IMR-90 (cell line): ENCODE measurements around the gene LIN37. TPM values are rescaled to one million over a fixed set of nuclear protein-coding genes. Genes with fewer than 3 reads are reported as not detected.

Source experiments
- ATAC-seq: fragments of 200-7000 bp; cut with Tn5 transposase; 2 replicates; pipeline ENCODE4 v1.9.1; 2020; ENCODE audit warnings: low read depth, mild to moderate bottlenecking, moderate library complexity
- BruUV-seq: library from RNA; stranded (reverse); fragments of 400-500 nt; replicated peaks from 2 replicates; lab custom pipeline; 2021; lab: Mats Ljungman, UMichigan
- CTCF ChIA-PET: fragments of 300-600 bp; formaldehyde crosslinking; extraction: SDS; loops from one replicate; lab custom pipeline; 2021; ENCODE audit warnings: antibody characterized with exemption; lab: Yijun Ruan, JAX
- POLR2A ChIA-PET: fragments of 300-600 bp; sonication (Branson Sonifier 250); formaldehyde crosslinking; loops from one replicate; lab custom pipeline; 2022; ENCODE audit warnings: antibody characterized with exemption; ENCODE audit not compliant: unreplicated experiment; lab: Charles Lee
- DNase-seq: peaks from one replicate; pipeline ENCODE4 v3.0.0; 2013
- H2AFZ ChIP-seq: replicated peaks from 2 replicates; pipeline ENCODE3; 2013; ENCODE audit warnings: low read length, mild to moderate bottlenecking; ENCODE audit not compliant: poor library complexity
- H2AK5ac ChIP-seq: 2 replicates; pipeline ENCODE4 v1.6.1; 2013; ENCODE audit warnings: low read depth, low read length, inconsistent platforms
- H2AK9ac ChIP-seq: replicated peaks from 2 replicates; pipeline ENCODE3; 2013; ENCODE audit warnings: mild to moderate bottlenecking, low read depth, low read length, moderate library complexity; ENCODE audit not compliant: poor library complexity
- H2BK120ac ChIP-seq: 2 replicates; pipeline ENCODE4 v1.6.1; 2013; ENCODE audit warnings: low read depth, low read length, inconsistent platforms
- H2BK15ac ChIP-seq: 3 replicates; pipeline ENCODE4 v1.6.1; 2013; ENCODE audit warnings: low read depth, low read length, inconsistent platforms
- H2BK20ac ChIP-seq: 2 replicates; pipeline ENCODE4 v1.6.1; 2013; ENCODE audit warnings: low read depth, mild to moderate bottlenecking, inconsistent platforms, low read length, moderate library complexity
- H2BK5ac ChIP-seq: 2 replicates; pipeline ENCODE4 v1.6.1; 2013; ENCODE audit warnings: mild to moderate bottlenecking, low read depth, low read length, inconsistent platforms; ENCODE audit not compliant: poor library complexity, severe bottlenecking
- H3K14ac ChIP-seq: replicated peaks from 2 replicates; pipeline ENCODE4 v1.6.1; 2013; ENCODE audit warnings: low read depth, low read length, inconsistent platforms
- H3K18ac ChIP-seq: 2 replicates; pipeline ENCODE4 v1.6.1; 2013; ENCODE audit warnings: low read depth, low read length, control low read depth
- H3K23ac ChIP-seq: 2 replicates; pipeline ENCODE4 v1.6.1; 2013; ENCODE audit warnings: low read depth, low read length, inconsistent platforms
- H3K27ac ChIP-seq: 2 replicates; pipeline ENCODE4 v1.5.1; 2013; ENCODE audit warnings: mild to moderate bottlenecking, control low read depth, low read length; ENCODE audit not compliant: insufficient read depth
- H3K27me3 ChIP-seq: 2 replicates; pipeline ENCODE4 v1.6.1; 2013; ENCODE audit warnings: low read length; ENCODE audit not compliant: control insufficient read depth, insufficient read depth
- H3K36me3 ChIP-seq: 2 replicates; pipeline ENCODE4 v1.6.1; 2013; ENCODE audit warnings: low read length, mixed read lengths; ENCODE audit not compliant: control insufficient read depth, insufficient read depth
- H3K4ac ChIP-seq: 2 replicates; pipeline ENCODE4 v1.6.1; 2013; ENCODE audit warnings: low read depth, low read length, inconsistent platforms
- H3K4me1 ChIP-seq: 2 replicates; pipeline ENCODE4 v1.6.1; 2013; ENCODE audit warnings: low read length, mixed read lengths; ENCODE audit not compliant: control insufficient read depth, insufficient read depth
- H3K4me2 ChIP-seq: 2 replicates; pipeline ENCODE4 v1.6.1; 2013; ENCODE audit warnings: low read depth, mild to moderate bottlenecking, control low read depth, low read length, moderate library complexity
- H3K4me3 ChIP-seq: 2 replicates; pipeline ENCODE4 v1.5.1; 2013; ENCODE audit warnings: low read depth, mild to moderate bottlenecking, control low read depth, low read length, moderate library complexity; ENCODE audit not compliant: insufficient read depth
- H3K56ac ChIP-seq: 2 replicates; pipeline ENCODE4 v1.6.1; 2013; ENCODE audit warnings: low read length, inconsistent platforms; ENCODE audit not compliant: insufficient read depth; ENCODE audit errors: extremely low read depth
- H3K79me1 ChIP-seq, 2 experiments: 2 replicates each; pipeline ENCODE4 v1.6.1; 2013; ENCODE audit warnings: low read length in 2 of 2, inconsistent platforms in 1 of 2, low read depth in 1 of 2
- H3K9ac ChIP-seq: 2 replicates; pipeline ENCODE4 v1.6.1; 2013; ENCODE audit warnings: low read depth, low read length, control low read depth
- H3K9me1 ChIP-seq: 2 replicates; pipeline ENCODE4 v1.6.1; 2013; ENCODE audit warnings: low read length, inconsistent platforms; ENCODE audit not compliant: insufficient read depth
- H3K9me3 ChIP-seq: 2 replicates; pipeline ENCODE4 v1.6.1; 2013; ENCODE audit warnings: low read length; ENCODE audit not compliant: control insufficient read depth, insufficient read depth
- H4K20me1 ChIP-seq: 2 replicates; pipeline ENCODE4 v1.6.1; 2013; ENCODE audit warnings: low read length, inconsistent platforms; ENCODE audit not compliant: insufficient read depth
- H4K5ac ChIP-seq: 2 replicates; pipeline ENCODE4 v1.6.1; 2013; ENCODE audit warnings: mild to moderate bottlenecking, low read depth, low read length, control low read depth
- H4K8ac ChIP-seq, 2 experiments: 2 replicates each; pipeline ENCODE4 v1.6.1; 2013; ENCODE audit warnings: low read depth in 2 of 2, low read length in 2 of 2, control low read depth in 1 of 2, inconsistent platforms in 1 of 2
- H4K91ac ChIP-seq: 2 replicates; pipeline ENCODE4 v1.6.1; 2013; ENCODE audit warnings: low read depth, low read length, inconsistent platforms; ENCODE audit not compliant: insufficient read depth
- BHLHE40 ChIP-seq: fragments of 150-350 bp; IDR thresholded peaks from 2 replicates; pipeline ENCODE4 v1.6.1; 2016; ENCODE audit warnings: mild to moderate bottlenecking, low read depth, low read length
- CEBPB ChIP-seq: IDR thresholded peaks from 2 replicates; pipeline ENCODE4 v1.6.1; 2012; ENCODE audit warnings: low read depth, low read length, improper control_type of control experiment
- CHD1 ChIP-seq: IDR thresholded peaks from 2 replicates; pipeline ENCODE4 v1.6.1; 2012; ENCODE audit warnings: low read depth, low read length, improper control_type of control experiment
- FOS ChIP-seq: fragments of 150-350 bp; IDR thresholded peaks from 2 replicates; pipeline ENCODE4 v1.6.1; 2016; ENCODE audit warnings: low read depth, low read length
- MAFK ChIP-seq: IDR thresholded peaks from 2 replicates; pipeline ENCODE4 v1.6.1; 2012; ENCODE audit warnings: low read depth, low read length, improper control_type of control experiment
- MAZ ChIP-seq: IDR thresholded peaks from 2 replicates; pipeline ENCODE4 v1.6.1; 2012; ENCODE audit warnings: low read depth, mild to moderate bottlenecking, low read length, improper control_type of control experiment, moderate library complexity, borderline replicate concordance
- MXI1 ChIP-seq: IDR thresholded peaks from 2 replicates; pipeline ENCODE4 v1.6.1; 2012; ENCODE audit warnings: low read depth, mild to moderate bottlenecking, low read length, moderate library complexity, borderline replicate concordance
- NFE2L2 ChIP-seq: fragments of 150-350 bp; IDR thresholded peaks from 2 replicates; pipeline ENCODE4 v1.6.1; 2016; ENCODE audit warnings: low read depth, mild to moderate bottlenecking, low read length
- POLR2A ChIP-seq: IDR thresholded peaks from 2 replicates; pipeline ENCODE4 v1.6.1; 2012; ENCODE audit warnings: mild to moderate bottlenecking, low read depth, low read length
- RAD21 ChIP-seq: IDR thresholded peaks from 2 replicates; pipeline ENCODE4 v1.6.1; 2012; ENCODE audit warnings: low read length, improper control_type of control experiment
- RCOR1 ChIP-seq: IDR thresholded peaks from 2 replicates; pipeline ENCODE4 v1.6.1; 2012; ENCODE audit warnings: mild to moderate bottlenecking, low read length, improper control_type of control experiment; ENCODE audit not compliant: insufficient replicate concordance
- RFX5 ChIP-seq: IDR thresholded peaks from 2 replicates; pipeline ENCODE4 v1.8.0; 2012; ENCODE audit warnings: low read depth, mild to moderate bottlenecking, low read length, moderate library complexity
- SMC3 ChIP-seq: fragments of 150-350 bp; IDR thresholded peaks from 2 replicates; pipeline ENCODE4 v1.6.1; 2016; ENCODE audit warnings: low read depth, mild to moderate bottlenecking, antibody characterized with exemption, low read length, moderate library complexity
- WGBS, 2 experiments: methylation state at CpG; one replicate each; pipeline versions ENCODE4 v1.1.5 to v1.1.7; 2013; ENCODE audit warnings: missing lambda C conversion rate in 2 of 2; ENCODE audit not compliant: insufficient read length in 1 of 2; ENCODE audit errors: extremely low coverage in 2 of 2; 5-methylcytosine and 5-hydroxymethylcytosine counted together
- dilution Hi-C: fragments of 300-500 bp; cut with HindIII; formaldehyde crosslinking; loops from one replicate; pipeline ENCODE4 v1.14.3; 2018; ENCODE audit warnings: low sequenced_read_pairs; ENCODE audit not compliant: unreplicated experiment
- in situ Hi-C: fragments of 300-500 bp; cut with MboI; formaldehyde crosslinking; loops from 3 replicates; pipeline ENCODE4 v1.14.3; 2019; ENCODE audit warnings: low sequenced_read_pairs, inconsistent platforms, mixed read lengths
- intact Hi-C: fragments of 100-400 bp; cut with micrococcal nuclease; formaldehyde crosslinking; loops from 2 replicates; pipeline ENCODE4 v1.10.0; 2022
- polyA plus RNA-seq, 3 experiments: library from polyadenylated mRNA; depleted of rRNA; stranded (reverse); fragments of >200 nt; gene quantifications; 2 replicates each; pipeline ENCODE4 v1.2.3, GENCODE V29; 2012; ENCODE audit warnings: low replicate concordance in 1 of 3
- total RNA-seq: library from RNA; depleted of rRNA; stranded (reverse); fragments of >200 nt; gene quantifications from 2 replicates; pipeline ENCODE4 v1.2.3, GENCODE V29; 2012
- TF ChIP-seq, protein P1 (sequence below): conservative IDR thresholded peaks from 2 replicates; pipeline ENCODE4 v1.5.1; 2012; ENCODE audit warnings: mild to moderate bottlenecking, low read depth, low read length, improper control_type of control experiment
- TF ChIP-seq, protein P2 (sequence below): fragments of 150-350 bp; IDR thresholded peaks from 2 replicates; pipeline ENCODE4 v1.6.1; 2017; ENCODE audit warnings: mild to moderate bottlenecking, antibody characterized with exemption, low read length, low read depth
- TF ChIP-seq, protein P3 (sequence below): fragments of 150-350 bp; IDR thresholded peaks from 2 replicates; pipeline ENCODE4 v1.6.1; 2016; ENCODE audit warnings: low read depth, mild to moderate bottlenecking, low read length, moderate library complexity, borderline replicate concordance

Gene LIN37
- total and polyA plus RNA-seq, 2 of the 4 experiments (the other 2 are of a cell fraction) = 12.7 to 23.1 TPM

DNA sequence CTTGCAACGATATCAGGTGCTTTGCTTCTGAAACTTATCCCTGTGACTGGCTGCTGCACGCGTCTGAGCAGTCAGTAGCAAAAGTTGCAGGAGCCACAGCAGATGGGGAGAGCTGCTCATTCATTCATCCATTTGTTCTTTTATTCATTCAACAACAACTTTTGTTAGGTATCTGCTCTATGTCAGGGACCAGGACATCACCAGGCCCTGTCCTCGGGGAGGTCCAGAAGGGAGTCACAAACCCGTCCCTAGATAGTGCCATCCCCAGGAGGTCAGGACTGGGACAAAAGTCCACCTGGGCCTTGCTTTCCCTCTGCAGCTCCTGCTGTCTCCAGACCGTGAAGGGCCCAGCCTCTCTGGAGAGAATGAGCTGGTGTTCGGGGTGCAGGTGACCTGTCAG is 29.6 kb downstream of the LIN37 start:
- Histone ChIP-seq H2BK20ac (no peak overlapping the region), H3K27ac (no peak overlapping the region), H2BK120ac (no peak overlapping the region), H3K18ac (no peak overlapping the region), H3K79me1 (peaks cover 7 to 18% of the 10 kb centered on the region in 2 experiments), H4K8ac (no peak overlapping the region), H3K27me3 (no peaks in the 10 kb centered on the region), H3K4me3 (no peak overlapping the region), H3K4ac (no peak overlapping the region), H2BK15ac (no peak overlapping the region), H2BK5ac (no peak overlapping the region), H4K20me1 (no peaks in the 10 kb centered on the region), H3K23ac (no peak overlapping the region), H2AK9ac (no peak overlapping the region), H2AFZ (no peak overlapping the region), H4K91ac (no peak overlapping the region), H3K9me1 (peaks cover 6% of the 10 kb centered on the region; the same call in 1 of the 2 replicates), H3K56ac (no peak overlapping the region), H3K4me2 (no peak overlapping the region), H3K36me3 (peaks cover 14% of the 10 kb centered on the region), H3K9me3 (no peaks in the 10 kb centered on the region), H3K9ac (no peak overlapping the region), H3K14ac (no peak overlapping the region), H2AK5ac (no peak overlapping the region), H4K5ac (no peak overlapping the region), H3K4me1 (peaks cover 6% of the 10 kb centered on the region)
- TF ChIP-seq RFX5 (no peak), MAZ (no peak), RAD21 (no peak), POLR2A (no peak), CEBPB (no peak), SMC3 (no peak), BHLHE40 (no peak), MXI1 (no peak), MAFK (no peak), FOS (no peak), NFE2L2 (no peak), RCOR1 (no peak), CHD1 (no peak)
- TF ChIP-seq, protein P1, sequence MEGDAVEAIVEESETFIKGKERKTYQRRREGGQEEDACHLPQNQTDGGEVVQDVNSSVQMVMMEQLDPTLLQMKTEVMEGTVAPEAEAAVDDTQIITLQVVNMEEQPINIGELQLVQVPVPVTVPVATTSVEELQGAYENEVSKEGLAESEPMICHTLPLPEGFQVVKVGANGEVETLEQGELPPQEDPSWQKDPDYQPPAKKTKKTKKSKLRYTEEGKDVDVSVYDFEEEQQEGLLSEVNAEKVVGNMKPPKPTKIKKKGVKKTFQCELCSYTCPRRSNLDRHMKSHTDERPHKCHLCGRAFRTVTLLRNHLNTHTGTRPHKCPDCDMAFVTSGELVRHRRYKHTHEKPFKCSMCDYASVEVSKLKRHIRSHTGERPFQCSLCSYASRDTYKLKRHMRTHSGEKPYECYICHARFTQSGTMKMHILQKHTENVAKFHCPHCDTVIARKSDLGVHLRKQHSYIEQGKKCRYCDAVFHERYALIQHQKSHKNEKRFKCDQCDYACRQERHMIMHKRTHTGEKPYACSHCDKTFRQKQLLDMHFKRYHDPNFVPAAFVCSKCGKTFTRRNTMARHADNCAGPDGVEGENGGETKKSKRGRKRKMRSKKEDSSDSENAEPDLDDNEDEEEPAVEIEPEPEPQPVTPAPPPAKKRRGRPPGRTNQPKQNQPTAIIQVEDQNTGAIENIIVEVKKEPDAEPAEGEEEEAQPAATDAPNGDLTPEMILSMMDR = no peak
- TF ChIP-seq, protein P2, sequence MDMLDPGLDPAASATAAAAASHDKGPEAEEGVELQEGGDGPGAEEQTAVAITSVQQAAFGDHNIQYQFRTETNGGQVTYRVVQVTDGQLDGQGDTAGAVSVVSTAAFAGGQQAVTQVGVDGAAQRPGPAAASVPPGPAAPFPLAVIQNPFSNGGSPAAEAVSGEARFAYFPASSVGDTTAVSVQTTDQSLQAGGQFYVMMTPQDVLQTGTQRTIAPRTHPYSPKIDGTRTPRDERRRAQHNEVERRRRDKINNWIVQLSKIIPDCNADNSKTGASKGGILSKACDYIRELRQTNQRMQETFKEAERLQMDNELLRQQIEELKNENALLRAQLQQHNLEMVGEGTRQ = no peak
- TF ChIP-seq, protein P3, sequence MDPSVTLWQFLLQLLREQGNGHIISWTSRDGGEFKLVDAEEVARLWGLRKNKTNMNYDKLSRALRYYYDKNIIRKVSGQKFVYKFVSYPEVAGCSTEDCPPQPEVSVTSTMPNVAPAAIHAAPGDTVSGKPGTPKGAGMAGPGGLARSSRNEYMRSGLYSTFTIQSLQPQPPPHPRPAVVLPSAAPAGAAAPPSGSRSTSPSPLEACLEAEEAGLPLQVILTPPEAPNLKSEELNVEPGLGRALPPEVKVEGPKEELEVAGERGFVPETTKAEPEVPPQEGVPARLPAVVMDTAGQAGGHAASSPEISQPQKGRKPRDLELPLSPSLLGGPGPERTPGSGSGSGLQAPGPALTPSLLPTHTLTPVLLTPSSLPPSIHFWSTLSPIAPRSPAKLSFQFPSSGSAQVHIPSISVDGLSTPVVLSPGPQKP = no peak
- intact Hi-C loops (no loop called here), dilution Hi-C loops (no loop called here), in situ Hi-C loops (no loop called here)
- ATAC-seq = no peak
- CTCF ChIA-PET = no interaction called here
- no TSS peak for BruUV-seq
- DNase-seq = no peak
- 65% methylated on average over 4 of the region's 7 CpGs; no CpG with 5 or more reads in 1 of the 2 experiments for WGBS, 2 experiments
- POLR2A ChIA-PET = no interaction called here
